Effector memory CD8-positive, alpha-beta T cell (primary cell): Measurements from ENCODE around the gene ERCC1.
A peak's percentile ranks its signal among the peaks of the same experiment; 100 is the strongest.

Experiments used
- ATAC-seq: fragments of 150-1000 bp; cut with Tn5 transposase; replicated peaks from 2 replicates; pipeline ENCODE4 v1.10.0; 2021; ENCODE audit warnings: mild to moderate bottlenecking, moderate library complexity
- DNase-seq, 3 experiments: peaks; one replicate each; pipeline ENCODE4 v3.0.0; 2021
- H3K27ac Mint-ChIP-seq, 2 donors: one replicate each; pipeline ENCODE4 v1.8.0; 2022; ENCODE audit warnings: mild to moderate bottlenecking in 2 of 2, mixed read lengths in 2 of 2, moderate library complexity in 2 of 2
- H3K27me3 Mint-ChIP-seq, 2 donors: one replicate each; pipeline ENCODE4 v1.8.0; 2022; ENCODE audit warnings: mixed read lengths in 2 of 2
- H3K36me3 Mint-ChIP-seq: one replicate; pipeline ENCODE4 v1.8.0; 2022; ENCODE audit warnings: mild to moderate bottlenecking, moderate library complexity, mixed read lengths; ENCODE audit not compliant: insufficient read depth
- H3K4me1 Mint-ChIP-seq, 2 donors: one replicate each; pipeline ENCODE4 v1.8.0; 2022; ENCODE audit warnings: low read depth in 2 of 2, mixed read lengths in 2 of 2
- H3K4me3 Mint-ChIP-seq, 2 donors: one replicate each; pipeline ENCODE4 v1.8.0; 2022; ENCODE audit warnings: mild to moderate bottlenecking in 2 of 2, mixed read lengths in 2 of 2, moderate library complexity in 2 of 2
- H3K9me3 Mint-ChIP-seq, 2 donors: one replicate each; pipeline ENCODE4 v1.8.0; 2022; ENCODE audit warnings: mixed read lengths in 2 of 2

The ERCC1 gene

GRCh38 chr19:45403781-45404556 is 19.7 kb downstream of the ERCC1 start:
- Mint-ChIP-seq H3K36me3 (peaks cover 22% of the 10 kb centered on the region), H3K27ac (peak overlapping the region in 1 of 2 donors; percentile 8), H3K9me3 (no peaks in the 10 kb centered on the region), H3K4me1 (peaks cover 30% of the 10 kb centered on the region in 2 donors), H3K4me3 (peak overlapping the region; percentile 94 to 96), H3K27me3 (peaks cover 22 to 33% of the 10 kb centered on the region in 2 donors)
- ATAC-seq (peak; percentile 18), DNase-seq (peak; percentile 63 to 74 (median 68))

GRCh38 chr19:45403272-45403671 is 20.4 kb downstream of the ERCC1 start:
- Mint-ChIP-seq H3K4me3 (no peak overlapping the region), H3K9me3 (no peaks in the 10 kb centered on the region), H3K4me1 (peaks cover 34 to 35% of the 10 kb centered on the region in 2 donors), H3K27me3 (peaks cover 29 to 40% of the 10 kb centered on the region in 2 donors), H3K27ac (no peak overlapping the region), H3K36me3 (peaks cover 17% of the 10 kb centered on the region)
- ATAC-seq (no peak), DNase-seq (no peak)

GRCh38 chr19:45402298-45403061 is 21.2 kb downstream of the ERCC1 start:
- H3K27ac Mint-ChIP-seq: no peak overlapping the region
- H3K36me3 Mint-ChIP-seq: peaks cover 17% of the 10 kb centered on the region
- no peak for ATAC-seq
- no peaks in the 10 kb centered on the region for H3K9me3 Mint-ChIP-seq
- H3K4me3 Mint-ChIP-seq: no peak overlapping the region
- peaks cover 36% of the 10 kb centered on the region in 2 donors for H3K4me1 Mint-ChIP-seq
- peaks cover 31 to 48% of the 10 kb centered on the region in 2 donors for H3K27me3 Mint-ChIP-seq
- DNase-seq: no peak

- no peaks in the 10 kb centered on the region for H3K9me3 Mint-ChIP-seq
- peaks cover 34 to 36% of the 10 kb centered on the region in 2 donors for H3K4me1 Mint-ChIP-seq
- DNase-seq: no peak
- H3K27ac Mint-ChIP-seq: no peak overlapping the region
- H3K4me3 Mint-ChIP-seq: no peak overlapping the region
- peaks cover 38 to 54% of the 10 kb centered on the region in 2 donors for H3K27me3 Mint-ChIP-seq
- peaks cover 17% of the 10 kb centered on the region for H3K36me3 Mint-ChIP-seq
- no peak for ATAC-seq
These were observed 21.9 kb downstream of the ERCC1 start for GRCh38 chr19:45401815-45402214.

GRCh38 chr19:45400192-45400591 is 23.5 kb downstream of the ERCC1 start:
- H3K4me3 Mint-ChIP-seq: no peak overlapping the region
- peaks cover 35 to 66% of the 10 kb centered on the region in 2 donors for H3K27me3 Mint-ChIP-seq

GRCh38 chr19:45395821-45396617 is 27.7 kb downstream of the ERCC1 start:
- ATAC-seq (no peak), DNase-seq (no peak)
- H3K9me3 Mint-ChIP-seq: no peaks in the 10 kb centered on the region
- H3K27ac Mint-ChIP-seq: no peak overlapping the region
- H3K27me3 Mint-ChIP-seq: peaks cover 15 to 35% of the 10 kb centered on the region in 2 donors
- H3K36me3 Mint-ChIP-seq: no peaks in the 10 kb centered on the region
- H3K4me1 Mint-ChIP-seq: peaks cover 6 to 10% of the 10 kb centered on the region in 2 donors
- no peak overlapping the region for H3K4me3 Mint-ChIP-seq

More at GRCh38 chr19:45400192-45400591, 23.5 kb downstream of the ERCC1 start:
- Mint-ChIP-seq H3K27ac (no peak overlapping the region), H3K36me3 (peaks cover 2% of the 10 kb centered on the region), H3K4me1 (peaks cover 22 to 23% of the 10 kb centered on the region in 2 donors), H3K9me3 (no peaks in the 10 kb centered on the region)
- ATAC-seq: no peak
- DNase-seq: no peak

GRCh38 chr19:45391871-45392665 is 31.6 kb downstream of the ERCC1 start:
- ATAC-seq (no peak), DNase-seq (no peak)
- Mint-ChIP-seq H3K4me1 (no peaks in the 10 kb centered on the region), H3K4me3 (no peak overlapping the region), H3K27ac (no peak overlapping the region), H3K9me3 (no peaks in the 10 kb centered on the region), H3K36me3 (no peaks in the 10 kb centered on the region), H3K27me3 (peaks cover 2 to 16% of the 10 kb centered on the region in 2 donors)

GRCh38 chr19:45391346-45391745 is 32.4 kb downstream of the ERCC1 start:
- peaks cover under 1 to 17% of the 10 kb centered on the region in 2 donors for H3K27me3 Mint-ChIP-seq
- DNase-seq (no peak), ATAC-seq (no peak)
- H3K9me3 Mint-ChIP-seq: no peaks in the 10 kb centered on the region
- no peaks in the 10 kb centered on the region for H3K4me1 Mint-ChIP-seq
- H3K27ac Mint-ChIP-seq: no peak overlapping the region
- no peak overlapping the region for H3K4me3 Mint-ChIP-seq
- H3K36me3 Mint-ChIP-seq: no peaks in the 10 kb centered on the region

GRCh38 chr19:45385392-45386221 is 38.1 kb downstream of the ERCC1 start:
- Mint-ChIP-seq H3K4me1 (peaks cover 0 to 3% of the 10 kb centered on the region in 2 donors), H3K36me3 (no peaks in the 10 kb centered on the region), H3K27me3 (peaks cover 16 to 25% of the 10 kb centered on the region in 2 donors), H3K4me3 (no peak overlapping the region), H3K9me3 (no peaks in the 10 kb centered on the region), H3K27ac (no peak overlapping the region)
- ATAC-seq (no peak), DNase-seq (no peak)

- no peak for DNase-seq
- no peak overlapping the region for H3K4me3 Mint-ChIP-seq
- H3K36me3 Mint-ChIP-seq: no peaks in the 10 kb centered on the region
- no peak for ATAC-seq
- H3K9me3 Mint-ChIP-seq: no peaks in the 10 kb centered on the region
- H3K4me1 Mint-ChIP-seq: peaks cover 0 to 3% of the 10 kb centered on the region in 2 donors
- H3K27me3 Mint-ChIP-seq: peaks cover 16 to 25% of the 10 kb centered on the region in 2 donors
- H3K27ac Mint-ChIP-seq: no peak overlapping the region
These were observed 41.3 kb downstream of the ERCC1 start for GRCh38 chr19:45382426-45382825.

GRCh38 chr19:45380107-45380506 is 43.6 kb downstream of the ERCC1 start:
- ATAC-seq (no peak), DNase-seq (no peak)
- H3K27ac Mint-ChIP-seq: no peak overlapping the region
- peaks cover 3% of the 10 kb centered on the region for H3K36me3 Mint-ChIP-seq
- no peaks in the 10 kb centered on the region for H3K4me1 Mint-ChIP-seq
- H3K9me3 Mint-ChIP-seq: no peaks in the 10 kb centered on the region
- H3K27me3 Mint-ChIP-seq: peaks cover 4 to 14% of the 10 kb centered on the region in 2 donors
- H3K4me3 Mint-ChIP-seq: no peak overlapping the region
